GM21723 (cell line): Measurements from ENCODE around the gene SPIN2A.
"Not testable (repeated sequence)": the region's sequence is repeated elsewhere in the genome, so short reads cannot be mapped to it uniquely, and the experiment has no call there.

Experiments used
- ATAC-seq: cut with Tn5 transposase; IDR thresholded peaks from one replicate; pipeline ENCODE4 v1.9.1; 2021; ENCODE audit warnings: mild to moderate bottlenecking, moderate library complexity; ENCODE audit not compliant: unreplicated experiment

SPIN2A gene

DNA sequence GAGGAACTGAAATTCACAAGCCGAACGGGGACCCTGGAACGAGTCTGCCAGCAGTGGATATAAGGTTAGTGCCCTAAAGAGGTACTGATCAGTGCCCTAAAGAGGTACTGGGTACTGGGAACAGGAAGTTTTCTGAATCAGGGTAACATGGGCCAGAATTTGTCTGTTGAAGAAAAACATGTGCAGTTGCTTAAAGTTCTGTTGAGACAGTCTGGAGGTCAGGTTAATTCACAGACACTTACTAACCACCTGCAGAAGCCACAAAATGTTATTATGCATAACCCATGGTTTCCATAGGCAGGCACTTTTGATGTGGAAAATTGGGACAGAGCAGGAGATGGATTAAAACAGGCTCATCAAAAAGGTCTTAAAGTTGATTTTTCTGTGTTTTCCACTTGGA, 33.7 kb downstream of the SPIN2A start:
- no peak for ATAC-seq

DNA sequence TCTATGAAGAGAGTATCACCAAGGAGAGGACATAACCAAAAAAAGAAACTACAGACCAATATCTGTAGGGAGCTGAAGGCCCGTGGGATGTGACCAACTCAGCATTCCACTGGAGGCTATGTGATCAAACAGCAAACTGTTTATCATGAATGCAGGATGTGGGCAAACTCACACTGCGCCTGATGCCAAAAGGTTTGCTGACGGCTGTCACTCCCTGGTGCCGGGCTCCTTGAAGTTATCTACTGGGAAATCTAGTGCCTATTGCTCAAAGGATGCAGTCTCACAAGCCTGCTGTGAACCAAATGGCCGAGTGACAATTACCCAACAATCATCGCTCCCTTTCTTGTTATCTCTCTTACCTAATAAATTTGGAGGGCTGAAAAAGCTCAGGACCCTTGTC, 34.3 kb downstream of the SPIN2A start:
- ATAC-seq: not testable (repeated sequence)
